ENCODE results near the gene LCLAT1.

LCLAT1 gene

GRCh38 chr2:30645081-30645744, 198.2 kb downstream of the LCLAT1 start:
- no peak for DNase-seq (ENCODE audit: low spot score)

GRCh38 chr2:30645745-30646119, 198.7 kb downstream of the LCLAT1 start:
- DNase-seq (ENCODE audit: low spot score) = no peak

- DNase-seq (ENCODE audit: low spot score) = no peak
Observed at GRCh38 chr2:30647752-30648457, 200.9 kb downstream of the LCLAT1 start.

GRCh38 chr2:30649278-30649677, 202.2 kb downstream of the LCLAT1 start:
- DNase-seq (ENCODE audit: low spot score) = no peak

GRCh38 chr2:30649828-30650227, 202.8 kb downstream of the LCLAT1 start:
- DNase-seq (ENCODE audit: low spot score) = no peak

GRCh38 chr2:30652271-30652915, 205.3 kb downstream of the LCLAT1 start:
- DNase-seq (ENCODE audit: low spot score) = no peak

GRCh38 chr2:30653847-30654246, 206.8 kb downstream of the LCLAT1 start:
- no peak for DNase-seq (ENCODE audit: low spot score)

GRCh38 chr2:30654404-30654803, 207.4 kb downstream of the LCLAT1 start:
- DNase-seq (ENCODE audit: low spot score) = no peak

- no peak for DNase-seq (ENCODE audit: low spot score)
Observed at GRCh38 chr2:30655211-30655610, 208.2 kb downstream of the LCLAT1 start.

- DNase-seq (ENCODE audit: low spot score) = no peak
Observed at GRCh38 chr2:30655660-30656059, 208.6 kb downstream of the LCLAT1 start.

GRCh38 chr2:30656079-30656478, 209.0 kb downstream of the LCLAT1 start:
- no peak for DNase-seq (ENCODE audit: low spot score)

- no peak for DNase-seq (ENCODE audit: low spot score)
Observed at GRCh38 chr2:30661173-30662107, 214.4 kb downstream of the LCLAT1 start.

- DNase-seq (ENCODE audit: low spot score) = peak; percentile 86
Observed at GRCh38 chr2:30662268-30663131, 215.5 kb downstream of the LCLAT1 start.

- no peak for DNase-seq (ENCODE audit: low spot score)
Observed at GRCh38 chr2:30663321-30663720, 216.3 kb downstream of the LCLAT1 start.

GRCh38 chr2:30663806-30664205, 216.8 kb downstream of the LCLAT1 start:
- DNase-seq (ENCODE audit: low spot score) = no peak

GRCh38 chr2:30664761-30665358, 217.8 kb downstream of the LCLAT1 start:
- no peak for DNase-seq (ENCODE audit: low spot score)

- DNase-seq (ENCODE audit: low spot score) = no peak
Observed at GRCh38 chr2:30665761-30666265, 218.8 kb downstream of the LCLAT1 start.

- no peak for DNase-seq (ENCODE audit: low spot score)
Observed at GRCh38 chr2:30666266-30666874, 219.3 kb downstream of the LCLAT1 start.

GRCh38 chr2:30670453-30670852, 223.4 kb downstream of the LCLAT1 start:
- DNase-seq (ENCODE audit: low spot score) = no peak

GRCh38 chr2:30673127-30673526, 226.1 kb downstream of the LCLAT1 start:
- no peak for DNase-seq (ENCODE audit: low spot score)

Data from left forelimb (tissue), 1 donor.